A673 (cell line): Measurements from ENCODE around the gene CDH26.

ENCODE experiments used
- EZH2 ChIP-seq: fragments of 200-600 bp; sonication (generic); IDR thresholded peaks from 2 replicates; pipeline ENCODE4 v1.6.1; 2017; ENCODE audit warnings: borderline replicate concordance, low read depth, mild to moderate bottlenecking, mixed read lengths, antibody characterized with exemption, low read length; ENCODE audit not compliant: poor library complexity, severe bottlenecking
- TF ChIP-seq, protein P1 (sequence below): fragments of 300-800, 200-600 bp; sonication (generic); conservative IDR thresholded peaks from 2 replicates; pipeline ENCODE4 v1.5.1; 2017; ENCODE audit warnings: low read depth, mild to moderate bottlenecking, antibody characterized with exemption, low read length, moderate library complexity, mixed read lengths

DNA sequence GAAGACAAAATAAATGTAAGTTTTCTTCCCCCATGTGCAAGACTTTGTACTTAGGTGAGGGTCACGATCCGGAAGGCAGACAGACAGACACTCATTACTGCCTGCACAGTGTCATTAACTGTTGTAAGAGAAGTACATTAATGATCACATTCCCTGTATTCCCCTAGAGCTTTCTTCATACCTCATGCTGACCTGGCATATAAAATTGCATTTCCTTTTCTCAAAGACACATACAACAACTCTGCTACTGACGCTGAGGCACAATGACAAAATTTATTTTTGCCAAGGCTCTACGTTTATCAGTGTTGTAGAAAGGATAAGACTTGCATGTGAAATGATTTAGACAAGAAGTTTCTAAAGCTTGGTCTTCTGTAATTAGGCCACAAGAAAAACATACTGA lies 21.8 kb upstream of the CDH26 start:
- TF ChIP-seq EZH2 = no peak
- TF ChIP-seq, protein P1, sequence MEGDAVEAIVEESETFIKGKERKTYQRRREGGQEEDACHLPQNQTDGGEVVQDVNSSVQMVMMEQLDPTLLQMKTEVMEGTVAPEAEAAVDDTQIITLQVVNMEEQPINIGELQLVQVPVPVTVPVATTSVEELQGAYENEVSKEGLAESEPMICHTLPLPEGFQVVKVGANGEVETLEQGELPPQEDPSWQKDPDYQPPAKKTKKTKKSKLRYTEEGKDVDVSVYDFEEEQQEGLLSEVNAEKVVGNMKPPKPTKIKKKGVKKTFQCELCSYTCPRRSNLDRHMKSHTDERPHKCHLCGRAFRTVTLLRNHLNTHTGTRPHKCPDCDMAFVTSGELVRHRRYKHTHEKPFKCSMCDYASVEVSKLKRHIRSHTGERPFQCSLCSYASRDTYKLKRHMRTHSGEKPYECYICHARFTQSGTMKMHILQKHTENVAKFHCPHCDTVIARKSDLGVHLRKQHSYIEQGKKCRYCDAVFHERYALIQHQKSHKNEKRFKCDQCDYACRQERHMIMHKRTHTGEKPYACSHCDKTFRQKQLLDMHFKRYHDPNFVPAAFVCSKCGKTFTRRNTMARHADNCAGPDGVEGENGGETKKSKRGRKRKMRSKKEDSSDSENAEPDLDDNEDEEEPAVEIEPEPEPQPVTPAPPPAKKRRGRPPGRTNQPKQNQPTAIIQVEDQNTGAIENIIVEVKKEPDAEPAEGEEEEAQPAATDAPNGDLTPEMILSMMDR = no peak
